GM18517 (cell line): ENCODE results near the gene SGF29.
"Not testable (repeated sequence)": the region's sequence is repeated elsewhere in the genome, so short reads cannot be mapped to it uniquely, and the experiment has no call there.

Experiments used
- ATAC-seq: cut with Tn5 transposase; IDR thresholded peaks from one replicate; pipeline ENCODE4 v1.9.1; 2021; ENCODE audit warnings: mild to moderate bottlenecking, moderate library complexity; ENCODE audit not compliant: unreplicated experiment

The SGF29 gene

DNA sequence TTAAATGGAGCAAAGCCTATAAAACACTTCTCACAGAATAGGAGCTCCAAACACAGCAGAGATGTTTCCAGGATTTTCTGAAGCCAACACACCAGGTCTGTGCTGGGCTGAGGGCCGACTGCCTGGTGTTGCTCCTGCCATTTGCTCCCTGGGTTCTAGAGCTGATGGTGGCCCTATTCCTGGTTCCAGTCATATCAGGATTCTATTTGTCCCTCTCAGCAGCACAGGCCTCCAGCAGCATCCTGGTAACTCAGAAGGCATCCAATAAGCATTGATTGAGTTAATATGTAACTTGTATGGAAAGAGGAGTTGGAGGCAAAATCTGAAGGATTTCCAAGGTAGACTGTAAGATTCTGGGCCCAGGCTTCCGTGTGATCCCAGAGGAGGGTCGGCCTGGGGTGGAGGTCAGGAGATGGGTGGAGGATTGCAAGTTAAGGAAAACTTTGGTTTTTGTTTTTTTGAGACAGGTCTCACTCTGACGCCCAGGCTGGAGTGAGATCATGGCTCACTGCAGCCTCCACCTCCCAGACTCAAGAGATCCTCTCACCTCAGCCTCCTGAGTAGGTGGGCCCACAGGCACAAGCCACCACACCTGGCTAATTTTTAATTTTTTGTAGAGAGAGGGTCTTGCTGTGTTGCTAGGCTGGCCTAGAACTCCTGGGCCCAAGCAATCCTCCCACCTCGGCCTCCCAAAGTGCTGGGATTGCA is 20.6 kb upstream of the SGF29 start:
- no peak for ATAC-seq

GRCh38 chr16:28534542-28535373 is 19.0 kb upstream of the SGF29 start:
- no peak for ATAC-seq

DNA sequence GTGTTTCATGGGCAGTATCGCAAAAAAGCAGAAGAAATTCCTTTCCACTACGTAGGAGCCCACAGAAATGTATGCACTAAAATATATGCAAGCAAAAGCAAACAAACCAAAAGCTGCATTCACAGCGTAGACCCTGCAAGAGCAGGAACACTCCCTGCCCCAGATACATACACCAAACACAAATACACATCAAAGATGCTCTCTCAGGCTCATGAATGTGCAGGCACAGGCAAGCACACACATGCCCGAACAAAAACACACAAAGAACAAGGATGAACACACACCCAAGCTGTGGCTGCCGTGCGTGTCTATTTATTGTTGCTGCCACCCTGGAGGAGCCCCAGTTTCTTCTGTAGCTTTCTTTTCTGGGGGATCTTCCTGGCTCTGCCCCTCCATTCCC is 16.6 kb upstream of the SGF29 start:
- no peak for ATAC-seq

DNA sequence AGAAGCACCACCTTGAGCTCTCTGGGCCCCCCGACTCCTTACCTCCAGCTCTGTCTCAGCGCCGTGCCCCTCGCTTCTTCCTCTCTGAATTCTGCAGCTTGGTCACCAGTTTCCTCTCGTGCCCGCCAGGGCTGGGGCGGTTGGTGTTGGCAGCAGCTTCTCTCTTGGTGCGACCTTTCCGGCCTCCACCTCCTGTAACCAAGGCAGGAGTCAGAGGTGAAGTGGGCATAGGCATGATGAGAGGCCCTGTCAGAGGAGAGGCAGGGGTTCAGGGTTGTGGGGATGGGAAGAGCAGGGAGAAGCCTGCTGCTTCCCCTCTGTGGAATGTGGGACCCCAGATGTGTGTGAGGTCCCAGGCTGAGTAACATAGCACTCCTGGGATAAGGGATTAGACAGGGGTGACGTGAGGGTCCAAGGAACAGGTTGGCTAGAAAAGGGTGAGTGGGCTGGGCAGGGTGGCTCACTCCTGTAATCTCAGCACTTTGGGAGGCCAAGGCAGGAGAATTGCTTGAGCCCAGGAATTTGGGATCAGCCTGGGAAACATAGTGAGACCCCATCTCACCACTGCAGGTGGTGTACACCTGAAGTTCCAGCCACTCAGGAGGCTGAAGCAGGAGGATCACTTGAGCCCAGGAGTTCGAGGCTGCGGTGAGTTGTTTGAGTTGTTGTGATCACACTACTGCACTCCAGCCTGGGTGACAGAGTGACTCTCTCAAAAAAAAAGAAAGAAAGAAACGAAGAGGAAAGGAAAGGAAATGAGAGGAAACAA is 15.6 kb upstream of the SGF29 start:
- ATAC-seq, result no peak

GRCh38 chr16:28538733-28539596 is 14.8 kb upstream of the SGF29 start, which contains the start of gene NUPR1:
Gene NUPR1, minus strand, starts transcription at chr16:28538974. Its CDS starts 67 bp downstream, at chr16:28538907.
- ATAC-seq, result no peak

GRCh38 chr16:28540346-28540745 is 13.4 kb upstream of the SGF29 start:
- ATAC-seq, result no peak

DNA sequence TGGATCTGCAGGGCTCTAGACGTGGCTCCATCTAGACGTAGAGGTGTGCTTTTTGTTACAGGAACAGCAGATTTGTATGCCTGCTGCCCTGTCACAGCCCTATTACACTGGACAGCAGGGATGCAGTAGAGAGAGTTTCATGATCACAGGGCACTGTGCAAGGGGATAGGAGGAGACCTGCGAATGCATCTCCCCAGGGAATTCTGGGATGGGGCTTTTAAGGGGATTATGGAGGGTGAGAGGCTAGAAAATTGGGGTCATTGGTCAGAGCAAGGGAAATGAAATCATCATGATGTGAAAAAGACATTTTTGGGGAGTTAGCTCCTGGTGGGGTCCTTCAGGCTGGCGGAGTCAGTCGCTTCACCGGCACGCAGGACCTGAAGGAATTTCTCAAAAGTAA is 11.1 kb upstream of the SGF29 start:
- ATAC-seq, result no peak

GRCh38 chr16:28543072-28543471 is 10.6 kb upstream of the SGF29 start:
- ATAC-seq, result no peak

DNA sequence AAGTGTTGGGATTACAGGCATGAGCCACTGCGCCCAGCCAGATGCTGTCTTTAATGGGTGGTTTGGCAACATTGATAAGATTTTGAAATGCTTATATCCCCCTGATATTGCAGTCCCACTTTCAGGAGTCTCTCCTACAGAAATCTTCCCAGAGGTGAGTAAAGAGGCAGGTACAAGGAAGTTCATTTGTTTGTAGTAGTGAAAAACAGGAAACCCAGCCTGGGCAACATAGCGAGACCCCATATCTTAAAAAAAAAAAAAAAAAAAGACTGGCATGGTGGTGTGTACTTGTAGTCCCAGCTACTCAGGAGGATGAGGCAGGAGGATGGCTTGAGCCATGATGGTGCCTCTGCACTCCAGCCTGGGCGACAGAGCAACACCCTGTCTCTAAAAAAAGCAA is 8.7 kb upstream of the SGF29 start:
- no peak for ATAC-seq

DNA sequence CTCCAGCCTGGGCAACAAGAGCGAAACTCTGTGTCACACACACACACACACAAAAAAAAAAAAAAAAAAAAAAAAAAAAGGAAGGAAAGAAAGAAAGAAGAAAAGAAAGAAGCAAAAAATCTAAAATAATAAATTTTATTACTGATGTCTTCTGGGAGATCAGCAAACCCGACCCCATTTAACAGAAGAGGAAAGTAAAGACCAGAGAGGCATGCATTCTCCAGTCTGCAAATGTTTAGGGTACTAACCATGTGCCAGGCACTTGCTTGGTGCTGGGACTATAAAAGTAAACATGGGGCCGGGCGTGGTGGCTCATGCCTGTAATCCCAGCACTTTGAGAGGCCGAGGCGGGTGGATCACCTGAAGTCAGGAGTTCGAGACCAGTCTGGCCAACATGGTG is 7.8 kb upstream of the SGF29 start:
- not testable (repeated sequence) for ATAC-seq

- ATAC-seq, result no peak
These were observed 7.1 kb upstream of the SGF29 start for GRCh38 chr16:28546626-28547025.

DNA sequence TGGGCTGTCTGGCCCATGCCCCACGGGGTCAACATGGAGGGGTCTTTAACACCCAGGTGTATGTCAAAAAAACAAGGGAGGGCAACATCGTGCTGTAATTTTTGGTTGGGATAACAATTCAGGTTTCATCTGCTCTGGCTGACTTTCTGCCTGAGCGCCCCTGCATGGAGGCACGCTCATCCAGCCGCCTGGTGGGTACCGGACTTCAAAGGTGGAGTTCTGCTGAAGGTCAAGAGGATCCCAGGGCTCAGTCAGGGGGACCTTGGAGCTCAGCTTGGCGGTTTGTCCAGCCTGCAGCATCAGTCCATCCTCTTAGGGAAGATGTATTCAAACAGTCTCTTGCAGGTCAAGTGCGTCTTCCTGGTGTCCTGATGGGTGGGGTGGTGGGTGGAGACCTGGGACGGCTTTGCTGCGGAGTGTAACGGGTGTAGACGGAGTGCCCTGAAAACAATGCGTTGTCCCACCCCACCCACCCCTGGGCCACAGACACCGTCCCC is 5.4 kb upstream of the SGF29 start:
- no peak for ATAC-seq

GRCh38 chr16:28549301-28549899 is 4.3 kb upstream of the SGF29 start:
- ATAC-seq, result no peak

DNA sequence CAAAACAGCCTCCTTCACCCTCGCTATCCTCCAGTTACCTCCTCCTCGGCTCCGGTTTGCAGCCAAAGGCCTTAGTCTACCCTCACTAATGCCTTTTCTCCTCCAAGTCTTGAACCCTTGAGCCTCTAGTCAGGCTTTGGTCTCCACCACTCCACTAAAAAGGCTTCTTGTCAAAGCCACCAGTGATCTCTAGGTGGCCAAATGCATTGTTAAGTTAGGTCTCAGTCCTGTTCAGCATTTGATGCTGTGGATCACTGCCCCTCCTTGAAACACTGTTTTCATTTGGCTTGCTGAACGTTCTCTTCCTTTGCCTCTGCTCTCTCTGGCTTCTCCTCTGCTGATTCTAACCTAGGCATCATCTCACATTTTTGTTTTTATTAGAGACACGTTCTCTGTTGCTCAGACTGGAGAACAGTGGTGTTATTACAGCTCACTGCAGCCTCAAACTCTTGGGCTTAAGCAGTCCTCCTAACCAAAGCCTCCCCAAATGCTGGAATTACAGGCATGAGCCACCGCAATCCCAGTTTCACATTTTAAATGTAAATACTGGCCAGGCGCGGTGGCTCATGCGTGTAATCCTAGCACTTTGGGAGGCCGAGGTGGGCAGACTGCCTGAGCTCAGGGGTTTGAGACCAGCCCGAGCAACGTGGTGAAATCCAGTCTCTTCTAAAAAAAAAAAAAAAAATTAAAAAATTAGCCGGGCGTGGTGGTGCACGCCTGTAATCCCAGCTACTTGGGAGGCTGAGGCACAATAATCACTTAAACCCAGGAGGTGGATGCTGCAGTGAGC is 1.1 kb downstream of the SGF29 start:
- ATAC-seq, result peak; percentile 9

GRCh38 chr16:28555561-28555960 is 1.8 kb downstream of the SGF29 start:
- no peak for ATAC-seq

- ATAC-seq, result no peak
These were observed 3.2 kb downstream of the SGF29 start for GRCh38 chr16:28556914-28557320.

DNA sequence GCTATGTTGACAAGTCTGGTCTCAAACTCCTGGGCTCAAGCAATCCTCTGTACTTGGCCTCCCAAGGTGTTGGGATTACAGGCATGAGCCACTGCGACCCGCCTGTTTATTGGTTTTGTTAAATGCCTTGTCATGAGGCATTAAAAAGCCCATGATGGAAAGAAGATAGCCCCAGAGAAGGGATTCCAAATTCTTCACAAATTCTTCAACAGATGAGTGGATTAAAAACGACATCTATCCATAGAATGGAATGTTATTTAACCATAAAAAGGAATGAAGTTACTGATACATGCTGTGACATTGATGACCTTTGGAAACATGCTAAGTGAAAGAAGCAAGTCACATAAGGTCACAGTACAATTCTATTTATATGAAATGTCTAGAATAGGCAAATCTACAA is 4.7 kb downstream of the SGF29 start:
- ATAC-seq, result no peak

- ATAC-seq, result no peak
These were observed 8.0 kb downstream of the SGF29 start for GRCh38 chr16:28561557-28562187.

DNA sequence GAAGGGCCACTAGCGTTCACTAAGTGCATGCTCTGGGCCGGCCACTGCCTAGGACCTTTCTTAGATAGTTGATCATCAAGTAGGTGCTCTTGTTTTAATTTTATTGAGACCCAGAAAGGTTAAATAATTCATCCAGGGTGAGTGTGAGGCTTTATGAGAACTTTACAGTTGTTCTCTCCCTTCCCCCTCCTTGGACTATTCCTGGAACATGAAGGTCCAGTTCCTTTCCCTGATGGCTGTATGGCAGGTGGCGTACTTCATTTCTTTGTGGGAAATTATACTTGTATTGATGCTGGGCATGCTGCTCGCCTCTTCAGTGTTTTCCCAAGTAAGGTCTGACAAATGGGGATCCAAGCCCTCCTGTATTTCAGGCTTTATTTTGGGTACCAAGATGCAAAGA is 8.5 kb downstream of the SGF29 start:
- no peak for ATAC-seq
